GM12873 (cell line): ENCODE results near the gene COG5.

Experiments used
- TF ChIP-seq, protein P1 (sequence below): IDR thresholded peaks from 2 replicates; pipeline ENCODE4 v1.5.1; 2012; ENCODE audit warnings: low read depth, mild to moderate bottlenecking, moderate library complexity, low read length, control low read depth; ENCODE audit not compliant: insufficient read depth; ENCODE audit errors: missing control alignments

Gene COG5

DNA sequence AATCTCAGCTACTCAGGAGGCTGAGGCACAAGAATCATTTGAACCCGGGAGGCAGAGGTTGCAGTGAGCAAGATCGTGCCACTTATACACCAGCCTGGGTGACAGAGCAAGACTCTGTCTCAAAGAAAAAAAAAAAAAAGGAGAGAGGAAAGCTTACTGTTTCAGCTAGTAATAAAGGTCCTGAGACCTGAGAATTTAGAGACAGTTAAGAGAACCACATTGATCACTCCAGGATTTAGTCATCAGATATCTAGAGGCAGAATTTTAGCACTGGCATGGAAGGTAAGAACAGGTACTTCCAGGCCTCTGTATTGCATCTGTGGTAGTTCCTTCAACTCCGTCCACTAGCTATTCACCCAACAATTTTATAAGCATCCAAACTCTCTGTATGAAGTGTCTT lies 7.8 kb downstream of the COG5 start:
- TF ChIP-seq, protein P1, sequence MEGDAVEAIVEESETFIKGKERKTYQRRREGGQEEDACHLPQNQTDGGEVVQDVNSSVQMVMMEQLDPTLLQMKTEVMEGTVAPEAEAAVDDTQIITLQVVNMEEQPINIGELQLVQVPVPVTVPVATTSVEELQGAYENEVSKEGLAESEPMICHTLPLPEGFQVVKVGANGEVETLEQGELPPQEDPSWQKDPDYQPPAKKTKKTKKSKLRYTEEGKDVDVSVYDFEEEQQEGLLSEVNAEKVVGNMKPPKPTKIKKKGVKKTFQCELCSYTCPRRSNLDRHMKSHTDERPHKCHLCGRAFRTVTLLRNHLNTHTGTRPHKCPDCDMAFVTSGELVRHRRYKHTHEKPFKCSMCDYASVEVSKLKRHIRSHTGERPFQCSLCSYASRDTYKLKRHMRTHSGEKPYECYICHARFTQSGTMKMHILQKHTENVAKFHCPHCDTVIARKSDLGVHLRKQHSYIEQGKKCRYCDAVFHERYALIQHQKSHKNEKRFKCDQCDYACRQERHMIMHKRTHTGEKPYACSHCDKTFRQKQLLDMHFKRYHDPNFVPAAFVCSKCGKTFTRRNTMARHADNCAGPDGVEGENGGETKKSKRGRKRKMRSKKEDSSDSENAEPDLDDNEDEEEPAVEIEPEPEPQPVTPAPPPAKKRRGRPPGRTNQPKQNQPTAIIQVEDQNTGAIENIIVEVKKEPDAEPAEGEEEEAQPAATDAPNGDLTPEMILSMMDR: no peak

DNA sequence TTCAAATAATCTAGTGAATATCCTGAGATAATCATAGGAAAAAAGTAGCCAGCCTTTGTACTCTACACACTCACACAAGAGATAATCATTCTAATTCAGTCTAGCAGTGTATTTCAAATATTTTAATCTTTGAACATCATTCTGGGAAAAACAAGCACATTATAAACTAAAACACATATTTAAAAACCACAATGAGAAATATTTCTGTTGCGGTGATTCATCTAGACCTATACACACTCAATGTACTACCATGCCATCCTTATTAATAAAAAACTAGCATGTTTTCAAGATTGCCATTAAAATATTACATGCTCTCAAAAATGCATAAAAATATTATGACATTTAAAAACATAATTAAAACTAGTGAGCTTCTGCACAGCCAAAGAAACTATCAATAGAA lies 11.8 kb downstream of the COG5 start:
- TF ChIP-seq, protein P1: no peak

DNA sequence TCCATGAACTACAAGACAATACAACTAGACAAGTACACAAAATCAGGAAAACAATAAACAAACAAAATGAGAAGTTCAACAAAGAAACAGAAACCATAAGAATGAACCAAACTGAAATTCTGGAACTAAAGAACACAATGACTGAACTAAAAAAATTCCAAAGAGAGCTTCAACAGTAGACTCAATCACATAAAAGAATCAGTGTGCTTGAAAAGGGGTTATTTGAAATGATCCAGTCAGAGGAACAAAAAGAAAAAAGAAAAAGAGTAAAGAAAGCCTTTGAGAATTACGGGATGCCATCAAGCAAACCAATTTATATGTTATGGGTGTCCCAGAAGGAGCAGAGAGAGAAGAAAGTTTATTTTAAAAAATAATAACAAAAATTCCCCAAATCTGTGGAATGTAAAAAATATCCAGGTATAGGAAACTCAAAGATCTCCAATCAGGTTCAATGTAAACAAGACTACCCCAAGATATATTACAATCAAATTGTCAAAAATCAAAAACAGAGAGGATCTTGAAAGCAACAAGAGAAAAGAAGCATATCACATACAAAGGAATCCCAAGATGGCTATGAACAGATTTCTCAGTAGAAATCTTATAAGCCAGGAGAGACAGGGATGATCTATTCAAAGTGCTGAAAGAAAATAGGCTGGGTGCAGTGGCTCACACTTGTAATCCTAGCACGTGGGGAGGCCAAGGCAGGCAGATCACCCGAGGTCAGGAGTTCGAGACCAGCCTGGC lies 18.7 kb downstream of the COG5 start:
- TF ChIP-seq, protein P1: no peak

DNA sequence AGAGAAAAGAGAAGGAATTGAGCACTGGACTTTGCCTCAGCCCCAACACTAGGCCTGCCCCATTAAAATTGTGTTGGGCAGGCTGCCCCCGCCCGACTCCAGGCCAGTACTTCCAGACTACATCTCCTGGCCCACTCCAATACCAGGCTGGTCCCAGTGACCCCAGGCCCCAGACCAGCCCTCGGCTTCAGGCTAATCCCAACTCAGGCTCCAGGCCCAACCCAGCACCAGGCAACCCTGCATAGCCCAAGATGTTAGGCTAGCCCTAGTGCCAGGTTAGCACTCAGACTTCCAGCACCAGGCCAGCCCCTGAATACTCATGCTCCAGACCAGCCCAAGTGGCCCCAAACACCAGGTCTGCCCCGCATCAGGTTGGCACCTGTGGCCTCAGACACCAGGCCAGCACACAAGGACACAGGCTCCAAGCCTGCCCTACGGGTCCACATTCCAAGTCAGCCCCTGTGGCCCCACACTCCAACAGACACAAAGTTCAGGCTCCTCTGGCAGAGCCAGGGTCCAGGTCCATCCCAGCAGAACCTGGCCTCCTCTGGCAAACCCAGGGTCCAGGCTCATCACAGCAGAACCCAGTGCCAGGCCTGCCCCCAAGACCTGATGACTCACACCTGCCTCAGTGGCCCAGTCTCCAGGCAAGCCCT lies 20.3 kb downstream of the COG5 start:
- TF ChIP-seq, protein P1: no peak

DNA sequence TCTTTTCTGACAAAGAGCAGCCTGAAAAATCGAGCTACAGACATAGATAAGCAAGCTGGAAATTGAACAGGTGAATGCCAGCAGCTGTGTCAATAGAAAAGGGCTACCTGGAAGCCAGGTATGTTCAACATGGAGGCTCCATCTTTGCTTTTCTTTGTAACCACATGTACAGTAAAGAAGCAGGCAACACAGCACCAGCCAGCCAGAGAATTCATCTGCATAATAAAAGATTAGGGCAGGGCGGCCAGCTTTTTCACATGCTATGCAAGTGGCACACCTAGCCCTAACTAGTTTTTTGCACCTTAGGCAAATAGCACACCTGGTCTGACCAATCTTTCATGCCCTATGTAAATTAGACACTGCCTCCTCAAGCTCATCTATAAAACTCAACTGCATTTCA lies 25.7 kb downstream of the COG5 start:
- TF ChIP-seq, protein P1: no peak

DNA sequence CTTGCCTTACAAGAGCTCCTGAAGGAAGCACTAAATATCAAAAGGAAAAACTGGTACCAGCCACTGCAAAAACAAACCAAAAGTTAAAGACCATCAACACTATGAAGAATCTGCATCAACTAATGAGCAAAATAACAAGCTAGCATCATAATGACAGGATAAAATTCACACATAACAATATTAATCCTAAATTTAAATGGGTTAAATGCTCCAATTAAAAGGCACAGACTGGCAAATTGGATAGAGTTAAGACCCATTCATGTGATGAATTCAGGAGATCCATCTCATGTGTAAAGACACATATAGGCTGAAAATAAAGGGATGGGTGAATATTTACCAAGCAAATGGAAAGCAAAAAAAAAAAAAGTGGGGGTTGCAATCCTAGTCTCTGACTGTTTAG lies 29.6 kb downstream of the COG5 start:
- TF ChIP-seq, protein P1: no peak

DNA sequence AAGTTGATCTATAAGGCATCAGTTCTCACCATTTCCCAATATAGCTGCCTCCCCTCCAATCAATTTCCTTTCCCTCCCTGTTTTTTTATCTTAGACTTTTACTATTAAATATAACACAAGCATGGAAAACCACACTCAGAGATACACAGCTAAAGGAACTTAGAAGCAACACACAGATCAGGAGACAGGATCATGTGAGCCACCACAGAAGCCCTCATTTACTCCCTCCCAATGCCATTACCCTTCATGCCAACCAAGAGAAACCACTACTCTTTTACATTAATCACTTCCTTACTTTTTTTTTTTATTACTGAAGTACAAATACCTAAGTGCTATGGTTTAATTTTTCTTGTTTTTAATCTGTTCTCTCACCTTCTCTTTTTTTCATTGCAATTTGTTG lies 33.0 kb downstream of the COG5 start:
- TF ChIP-seq, protein P1: no peak
